ENCODE results near the gene SOX8.

The SOX8 gene

DNA sequence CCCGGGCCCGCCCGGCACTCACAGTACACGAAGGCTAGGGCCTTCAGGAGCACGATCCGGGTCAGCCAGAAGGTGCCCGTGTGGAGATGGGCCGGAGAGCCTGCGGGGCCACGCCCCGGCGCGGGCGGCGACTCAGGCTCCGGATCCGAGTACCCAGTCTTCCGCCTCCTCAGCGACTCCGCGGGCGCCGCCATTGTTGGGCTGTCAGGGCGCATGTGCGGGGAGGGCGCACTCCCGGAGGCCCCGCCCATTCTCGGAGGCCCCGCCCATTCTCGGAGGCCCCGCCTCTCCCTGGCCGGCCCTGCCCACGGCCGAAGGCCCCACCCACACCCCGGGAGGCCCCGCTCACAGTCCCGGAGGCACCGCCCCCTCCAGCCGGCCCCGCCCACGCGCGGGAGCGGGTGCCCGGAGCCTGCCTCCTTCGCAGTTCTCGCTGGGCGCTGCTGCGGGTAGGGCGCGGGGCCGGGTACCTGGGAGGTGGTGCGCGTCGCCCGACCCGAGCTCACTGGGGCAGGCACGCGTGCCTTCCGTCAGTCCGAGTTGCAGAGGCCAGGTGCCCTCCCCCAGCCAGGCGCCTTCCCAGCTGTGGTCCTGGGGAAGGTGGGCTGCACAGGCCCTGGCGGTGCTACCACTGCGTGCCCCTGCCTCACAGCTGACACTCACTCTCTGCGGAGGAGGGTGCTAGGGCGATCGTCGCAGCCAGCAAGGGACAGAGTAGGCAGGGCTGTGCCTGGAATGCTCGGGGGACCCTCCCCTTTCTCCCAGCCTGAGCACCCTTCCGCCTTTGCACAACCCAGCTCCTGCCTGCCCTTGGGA lies 10.6 kb upstream of the SOX8 start, which contains the start of gene LMF1:
LMF1 (minus strand) TSS at position 219 of the 816 bp plus-strand sequence; CDS start at position 215, 4 bp downstream.
- DNase-seq, result peak; percentile 92 to 100 (median 96)
- intact Hi-C loops (cut with DNase I), result loop anchor here (10.0 kb wide), 1 partner anchor 56 kb away; no protein-coding TSS in a partner anchor

DNA sequence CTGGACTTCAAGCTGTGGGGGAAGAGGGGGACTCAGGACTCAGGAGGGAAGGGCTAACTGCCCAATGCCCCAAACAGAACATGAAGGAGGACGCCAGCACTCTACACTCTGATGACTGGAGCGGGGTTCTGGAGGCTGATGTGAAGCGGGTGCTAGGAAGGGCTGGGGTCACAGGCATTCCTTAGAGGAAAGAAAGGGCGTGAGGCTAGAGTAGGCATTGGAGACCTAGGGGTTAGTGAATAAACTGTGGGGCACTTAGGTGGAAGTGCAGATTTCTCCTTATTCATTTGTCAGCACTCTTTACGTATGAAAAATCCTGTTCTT lies 10.0 kb upstream of the SOX8 start:
- peak in 1 of 10 donors; percentile 52 for DNase-seq
- intact Hi-C loops (cut with DNase I), result loop anchor here (10.0 kb wide), 1 partner anchor 57 kb away; no protein-coding TSS in a partner anchor

GRCh38 chr16:971981-972315 lies 9.6 kb upstream of the SOX8 start:
- intact Hi-C loops (cut with DNase I), result loop anchor here (10.0 kb wide), 1 partner anchor 57 kb away; no protein-coding TSS in a partner anchor
- DNase-seq, result peak in 1 of 10 donors; percentile 54

GRCh38 chr16:972316-973002 lies 9.1 kb upstream of the SOX8 start:
- peak; percentile 75 to 99 (median 90) for DNase-seq
- intact Hi-C loops (cut with DNase I), result loop anchor here (10.0 kb wide), 1 partner anchor 58 kb away; no protein-coding TSS in a partner anchor

DNA sequence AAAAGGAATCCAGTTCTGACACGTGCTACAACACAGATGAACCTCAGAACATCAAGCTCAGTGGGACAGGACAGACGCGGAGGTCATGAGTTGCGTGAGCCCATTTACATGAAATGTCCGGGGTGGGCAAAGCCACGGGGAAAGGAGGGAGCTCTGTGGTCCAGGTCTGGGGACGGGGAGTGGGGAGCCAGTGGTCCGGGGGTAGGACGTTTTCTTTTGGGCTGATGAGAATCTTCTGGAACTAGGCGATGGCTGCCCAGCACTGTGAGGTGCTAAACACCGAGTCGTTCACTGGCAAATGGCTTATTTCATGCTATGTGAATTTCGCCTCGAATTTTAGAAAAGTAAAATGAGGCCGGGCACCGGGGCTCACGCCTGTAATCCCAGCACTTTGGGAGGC lies 8.2 kb upstream of the SOX8 start:
- intact Hi-C loops (cut with DNase I), result loop anchor here (10.0 kb wide), 1 partner anchor 59 kb away; no protein-coding TSS in a partner anchor
- peak in 2 of 10 donors; percentile 32 to 67 for DNase-seq

DNA sequence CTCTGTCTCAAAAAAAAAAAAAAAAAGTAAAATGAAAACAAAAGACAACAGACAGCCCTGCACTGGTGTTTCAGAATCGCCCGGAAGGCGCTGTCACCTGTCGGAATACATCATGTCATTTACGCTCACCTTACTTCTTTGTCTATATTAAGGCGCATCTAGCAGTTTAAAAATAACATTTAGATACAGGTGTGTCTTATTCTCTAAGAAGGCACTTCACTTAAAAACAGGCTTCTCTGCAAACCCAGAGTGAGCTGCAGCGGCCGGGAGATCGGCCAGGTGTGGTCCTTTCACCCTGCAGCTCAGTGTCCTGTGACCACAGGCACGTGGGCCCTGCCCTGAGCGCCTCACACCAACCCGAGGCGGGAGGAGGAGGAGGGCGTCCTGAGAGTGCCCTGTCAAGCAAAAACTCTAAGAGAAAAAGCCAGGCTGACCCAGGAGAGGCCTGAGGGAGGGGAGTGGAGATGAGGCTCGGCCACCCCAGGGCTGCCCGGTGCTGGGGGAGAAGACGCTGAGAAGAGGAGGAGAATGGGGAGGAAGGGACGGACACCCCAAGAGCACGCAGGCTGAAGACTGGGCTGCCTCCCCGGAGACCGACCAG lies 7.5 kb upstream of the SOX8 start:
- peak in 4 of 10 donors; percentile 26 to 90 (median 76) for DNase-seq
- intact Hi-C loops (cut with DNase I), result loop anchor here (10.0 kb wide), 1 partner anchor 59 kb away; no protein-coding TSS in a partner anchor

DNA sequence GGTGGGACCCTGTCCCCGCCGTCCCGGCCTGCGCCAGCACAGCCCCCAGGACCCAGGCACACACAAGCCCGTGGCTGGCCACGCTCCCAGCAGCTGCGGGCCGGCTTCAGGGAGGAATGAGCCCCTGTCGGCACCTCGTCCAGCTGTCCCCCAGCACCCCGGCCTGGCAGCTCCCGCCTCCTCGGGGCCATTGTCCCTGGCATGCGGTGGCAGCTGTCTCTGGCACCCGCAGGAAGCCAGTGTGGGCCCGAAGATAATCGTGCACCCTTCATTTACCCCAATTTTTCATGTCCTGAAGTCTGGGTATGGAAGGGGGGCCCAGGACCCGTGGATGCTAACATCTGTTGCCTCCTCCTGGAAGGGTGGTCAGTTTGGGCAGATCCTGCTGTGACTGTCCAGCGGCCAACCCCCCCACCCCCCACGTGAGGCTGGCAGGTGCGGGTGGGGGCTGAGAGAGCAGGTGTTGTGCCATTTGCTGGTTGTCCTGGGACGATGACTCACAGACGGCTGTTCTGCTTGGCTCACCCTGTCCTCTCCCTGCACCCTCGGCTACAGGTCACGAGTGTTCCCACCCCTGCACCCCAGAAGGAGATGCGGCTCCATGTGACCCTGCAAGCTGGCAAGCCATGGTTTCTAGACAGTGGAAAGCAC lies 6.8 kb upstream of the SOX8 start:
- DNase-seq, result peak in 7 of 10 donors; percentile 41 to 94 (median 68)
- intact Hi-C loops (cut with DNase I), result loop anchor here (10.0 kb wide), 1 partner anchor 60 kb away; no protein-coding TSS in a partner anchor

- no peak for DNase-seq
- intact Hi-C loops (cut with DNase I), result loop anchor here (10.0 kb wide), 1 partner anchor 60 kb away; no protein-coding TSS in a partner anchor
Measured at GRCh38 chr16:975291-975690, 6.3 kb upstream of the SOX8 start.

GRCh38 chr16:976389-976931 lies 5.1 kb upstream of the SOX8 start:
- intact Hi-C loops (cut with DNase I), result loop anchor here (10.0 kb wide), 1 partner anchor 62 kb away; no protein-coding TSS in a partner anchor
- DNase-seq, result peak in 1 of 10 donors; percentile 82

- intact Hi-C loops (cut with DNase I), result loop anchor here (10.0 kb wide), 1 partner anchor 62 kb away; no protein-coding TSS in a partner anchor
- DNase-seq, result peak; percentile 60 to 95 (median 77)
Measured at GRCh38 chr16:977081-977701, 4.4 kb upstream of the SOX8 start.

DNA sequence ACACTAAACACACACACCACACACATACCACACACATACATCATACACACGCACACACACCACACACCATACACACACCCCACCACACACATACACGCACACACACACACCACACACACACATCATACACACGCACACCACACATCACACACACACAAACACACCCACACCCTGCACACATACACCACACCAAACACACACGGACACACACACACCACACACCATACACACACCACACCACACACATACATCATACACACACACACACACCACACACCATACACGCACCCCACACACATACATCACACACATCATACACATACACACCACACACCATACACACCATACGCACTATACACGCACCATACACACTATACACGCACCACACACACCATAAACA lies 3.7 kb upstream of the SOX8 start:
- peak in 1 of 10 donors; percentile 15 for DNase-seq

DNA sequence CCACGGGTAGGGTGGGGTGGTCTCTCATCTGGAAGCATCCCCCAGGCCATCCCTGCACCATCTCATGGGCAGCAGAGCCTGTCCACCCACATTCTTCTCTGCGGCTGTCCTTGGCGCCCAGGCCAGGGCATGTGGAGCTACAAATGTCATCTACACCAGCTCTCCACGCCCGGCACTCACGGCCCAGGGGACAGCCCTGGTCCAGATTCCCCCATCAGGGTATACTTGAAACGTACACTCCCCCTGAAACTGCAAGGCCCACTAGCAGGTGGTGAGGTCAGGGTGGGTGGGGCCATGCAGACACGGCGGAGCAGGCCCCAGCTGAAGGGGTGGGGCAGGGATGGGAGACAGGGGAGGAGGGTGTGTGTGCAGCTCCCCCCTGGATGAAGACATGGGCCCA lies 3.2 kb upstream of the SOX8 start:
- intact Hi-C loops (cut with DNase I), result loop anchor here (10.0 kb wide), 1 partner anchor 64 kb away; no protein-coding TSS in a partner anchor
- no peak for DNase-seq

More for the DNA sequence above, 3.7 kb upstream of the SOX8 start:
- intact Hi-C loops (cut with DNase I), result loop anchor here (10.0 kb wide), 1 partner anchor 63 kb away; no protein-coding TSS in a partner anchor

GRCh38 chr16:979147-979546 lies 2.4 kb upstream of the SOX8 start:
- no peak for DNase-seq
- intact Hi-C loops (cut with DNase I), result loop anchor here (10.0 kb wide), 1 partner anchor 64 kb away; no protein-coding TSS in a partner anchor

DNA sequence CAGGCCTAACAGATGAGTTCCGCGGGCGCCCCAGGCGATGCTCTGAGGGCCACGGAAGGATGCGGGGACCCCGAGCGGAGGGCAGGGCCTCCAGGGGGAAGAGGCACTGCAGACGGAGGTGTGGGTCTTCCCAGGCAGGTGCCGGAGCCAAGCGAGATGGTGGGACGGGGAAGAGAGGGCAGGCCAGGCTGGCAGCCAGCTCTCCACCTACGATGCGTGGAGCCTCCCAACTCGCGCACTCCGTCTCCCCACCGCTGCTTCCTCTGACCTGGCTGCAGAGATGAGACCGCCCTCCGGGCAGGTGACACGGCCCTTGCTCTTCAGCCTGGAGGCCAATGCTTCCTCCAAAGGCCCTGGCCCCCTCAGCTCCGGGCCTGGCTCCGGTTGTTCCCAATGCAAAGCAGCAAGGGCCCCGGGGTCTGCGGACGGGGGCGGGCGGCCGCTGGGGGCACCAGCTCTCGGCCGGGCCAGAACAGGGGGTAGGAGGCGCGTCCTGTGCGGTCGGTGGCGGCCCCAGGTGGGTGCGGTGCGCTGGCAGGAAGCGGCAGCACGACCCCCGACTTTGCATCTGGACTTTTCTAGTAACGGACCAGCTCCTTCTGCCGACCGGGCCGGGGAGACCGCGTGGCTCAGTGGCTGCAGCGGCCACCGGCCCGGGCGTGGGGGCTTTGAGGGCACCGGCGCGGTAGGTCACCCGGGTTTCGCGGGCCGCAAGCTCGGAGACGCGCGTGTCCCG lies 1.5 kb upstream of the SOX8 start:
- DNase-seq, result peak in 1 of 10 donors; percentile 86
- intact Hi-C loops (cut with DNase I), result loop anchor here (5.0 to 10.0 kb wide), 2 partner anchors 65 to 168 kb away; no protein-coding TSS in a partner anchor

DNA sequence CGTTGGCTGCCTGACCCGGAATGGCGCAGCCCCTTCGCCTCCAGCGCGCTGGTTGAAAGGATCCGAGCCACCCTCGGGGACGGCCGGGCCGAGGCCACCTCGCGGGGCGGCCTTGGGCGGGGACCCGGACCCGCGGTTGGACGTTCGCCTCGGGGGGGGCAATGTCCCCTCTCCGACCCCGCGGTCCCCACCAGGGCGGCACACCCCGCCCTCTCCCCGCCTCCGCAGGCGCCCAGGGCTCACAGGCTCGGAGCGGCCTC lies 1.0 kb upstream of the SOX8 start:
- intact Hi-C loops (cut with DNase I), result loop anchor here (5.0 kb wide), 1 partner anchor 168 kb away; no protein-coding TSS in a partner anchor
- no peak for DNase-seq

DNA sequence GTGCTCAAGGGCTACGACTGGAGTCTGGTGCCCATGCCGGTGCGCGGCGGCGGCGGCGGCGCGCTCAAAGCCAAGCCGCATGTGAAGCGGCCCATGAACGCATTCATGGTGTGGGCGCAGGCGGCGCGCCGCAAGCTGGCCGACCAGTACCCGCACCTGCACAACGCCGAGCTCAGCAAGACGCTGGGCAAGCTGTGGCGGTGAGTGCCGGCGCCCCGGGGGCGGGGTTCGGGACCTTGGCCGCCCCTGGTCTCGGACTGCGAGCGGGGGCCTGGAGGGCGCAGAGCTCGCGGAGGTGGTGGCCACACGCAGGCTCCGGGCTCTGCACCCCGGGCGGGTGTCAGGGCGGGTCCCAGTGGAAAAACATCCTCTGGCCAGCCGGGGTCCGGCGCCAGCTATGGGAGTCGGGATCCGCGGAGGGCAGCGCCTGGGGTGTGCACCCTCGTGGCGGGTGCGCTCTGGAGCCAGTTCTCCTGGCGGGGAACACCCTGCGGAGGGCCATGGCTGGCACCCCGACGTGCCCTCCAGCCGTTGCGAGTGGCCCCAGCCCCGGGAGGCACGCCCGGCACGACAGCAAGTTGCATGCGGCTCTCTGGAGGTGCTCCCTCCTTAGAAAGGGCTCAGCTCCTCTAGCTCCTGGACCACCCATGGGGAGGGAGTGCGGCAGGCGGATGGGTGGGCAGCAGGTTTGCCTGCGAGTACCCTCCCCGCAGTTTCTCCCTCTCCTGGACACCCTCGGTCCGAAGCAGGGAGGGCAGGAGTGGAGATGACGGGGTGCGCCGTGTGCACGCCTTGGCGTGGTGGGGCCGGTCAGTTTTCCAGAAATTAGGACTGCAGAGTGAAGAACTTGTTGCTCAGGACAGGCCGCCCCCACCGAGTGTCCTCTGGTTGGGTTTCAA lies 824 bp downstream of the SOX8 start:
- DNase-seq, result peak in 1 of 10 donors; percentile 23
- intact Hi-C loops (cut with DNase I), result loop anchor here (5.0 kb wide), 1 partner anchor 170 kb away; no protein-coding TSS in a partner anchor

All from posterior cingulate gyrus (tissue), 11 donors.